ENCODE measurements around the gene NID1.

- no peak for TF ChIP-seq YY1 (IDR thresholded peaks at IDR 0.05; ENCODE audit: extremely low read depth, insufficient replicate concordance, low read depth, low read length)
- TF ChIP-seq POLR2AphosphoS5 (IDR thresholded peaks at IDR 0.05; ENCODE audit: low read depth, low read length), result no peak
- TF ChIP-seq, protein P1, sequence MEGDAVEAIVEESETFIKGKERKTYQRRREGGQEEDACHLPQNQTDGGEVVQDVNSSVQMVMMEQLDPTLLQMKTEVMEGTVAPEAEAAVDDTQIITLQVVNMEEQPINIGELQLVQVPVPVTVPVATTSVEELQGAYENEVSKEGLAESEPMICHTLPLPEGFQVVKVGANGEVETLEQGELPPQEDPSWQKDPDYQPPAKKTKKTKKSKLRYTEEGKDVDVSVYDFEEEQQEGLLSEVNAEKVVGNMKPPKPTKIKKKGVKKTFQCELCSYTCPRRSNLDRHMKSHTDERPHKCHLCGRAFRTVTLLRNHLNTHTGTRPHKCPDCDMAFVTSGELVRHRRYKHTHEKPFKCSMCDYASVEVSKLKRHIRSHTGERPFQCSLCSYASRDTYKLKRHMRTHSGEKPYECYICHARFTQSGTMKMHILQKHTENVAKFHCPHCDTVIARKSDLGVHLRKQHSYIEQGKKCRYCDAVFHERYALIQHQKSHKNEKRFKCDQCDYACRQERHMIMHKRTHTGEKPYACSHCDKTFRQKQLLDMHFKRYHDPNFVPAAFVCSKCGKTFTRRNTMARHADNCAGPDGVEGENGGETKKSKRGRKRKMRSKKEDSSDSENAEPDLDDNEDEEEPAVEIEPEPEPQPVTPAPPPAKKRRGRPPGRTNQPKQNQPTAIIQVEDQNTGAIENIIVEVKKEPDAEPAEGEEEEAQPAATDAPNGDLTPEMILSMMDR (IDR thresholded peaks at IDR 0.05 in 2 of 3, conservative IDR thresholded peaks at IDR 0.05 in 1 of 3; ENCODE audit: borderline replicate concordance in 1 of 3, insufficient read depth in 1 of 3, low read depth in 2 of 3, low read length in 2 of 3), result no peak
- TF ChIP-seq, protein P2, sequence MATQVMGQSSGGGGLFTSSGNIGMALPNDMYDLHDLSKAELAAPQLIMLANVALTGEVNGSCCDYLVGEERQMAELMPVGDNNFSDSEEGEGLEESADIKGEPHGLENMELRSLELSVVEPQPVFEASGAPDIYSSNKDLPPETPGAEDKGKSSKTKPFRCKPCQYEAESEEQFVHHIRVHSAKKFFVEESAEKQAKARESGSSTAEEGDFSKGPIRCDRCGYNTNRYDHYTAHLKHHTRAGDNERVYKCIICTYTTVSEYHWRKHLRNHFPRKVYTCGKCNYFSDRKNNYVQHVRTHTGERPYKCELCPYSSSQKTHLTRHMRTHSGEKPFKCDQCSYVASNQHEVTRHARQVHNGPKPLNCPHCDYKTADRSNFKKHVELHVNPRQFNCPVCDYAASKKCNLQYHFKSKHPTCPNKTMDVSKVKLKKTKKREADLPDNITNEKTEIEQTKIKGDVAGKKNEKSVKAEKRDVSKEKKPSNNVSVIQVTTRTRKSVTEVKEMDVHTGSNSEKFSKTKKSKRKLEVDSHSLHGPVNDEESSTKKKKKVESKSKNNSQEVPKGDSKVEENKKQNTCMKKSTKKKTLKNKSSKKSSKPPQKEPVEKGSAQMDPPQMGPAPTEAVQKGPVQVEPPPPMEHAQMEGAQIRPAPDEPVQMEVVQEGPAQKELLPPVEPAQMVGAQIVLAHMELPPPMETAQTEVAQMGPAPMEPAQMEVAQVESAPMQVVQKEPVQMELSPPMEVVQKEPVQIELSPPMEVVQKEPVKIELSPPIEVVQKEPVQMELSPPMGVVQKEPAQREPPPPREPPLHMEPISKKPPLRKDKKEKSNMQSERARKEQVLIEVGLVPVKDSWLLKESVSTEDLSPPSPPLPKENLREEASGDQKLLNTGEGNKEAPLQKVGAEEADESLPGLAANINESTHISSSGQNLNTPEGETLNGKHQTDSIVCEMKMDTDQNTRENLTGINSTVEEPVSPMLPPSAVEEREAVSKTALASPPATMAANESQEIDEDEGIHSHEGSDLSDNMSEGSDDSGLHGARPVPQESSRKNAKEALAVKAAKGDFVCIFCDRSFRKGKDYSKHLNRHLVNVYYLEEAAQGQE (IDR thresholded peaks at IDR 0.05; ENCODE audit: low read depth), result no peak
- no peak for TF ChIP-seq EZH2 (IDR thresholded peaks at IDR 0.05)
- TF ChIP-seq ATF3 (IDR thresholded peaks at IDR 0.05), result no peak
- TF ChIP-seq POLR2A (IDR thresholded peaks at IDR 0.05; ENCODE audit: borderline replicate concordance, extremely low read depth, insufficient read depth, insufficient read length), result no peak
- no peak for TF ChIP-seq EZH2phosphoT487 (IDR thresholded peaks at IDR 0.05; ENCODE audit: borderline replicate concordance)
- no peak for TF ChIP-seq RAD21 (IDR thresholded peaks at IDR 0.05; ENCODE audit: low read depth)
- TF ChIP-seq TCF7L2 (IDR thresholded peaks at IDR 0.05; ENCODE audit: borderline replicate concordance, extremely low read depth, insufficient read depth, insufficient read length), result no peak
Observed at GRCh38 chr1:235995511-235995910, 69.4 kb downstream of the NID1 start.

Measured in HCT116 (cell line).